ENCODE data around the gene ACSF3.

ACSF3 gene

GRCh38 chr16:89131783-89132182 is 38.1 kb downstream of the ACSF3 start:
- FAIRE-seq = no peak

- FAIRE-seq = no peak
Measured at GRCh38 chr16:89132194-89133005, 38.7 kb downstream of the ACSF3 start.

GRCh38 chr16:89133457-89134127 is 39.9 kb downstream of the ACSF3 start:
- FAIRE-seq = no peak

GRCh38 chr16:89134269-89134668 is 40.6 kb downstream of the ACSF3 start:
- FAIRE-seq = no peak

- no peak for FAIRE-seq
Measured at GRCh38 chr16:89135166-89135565, 41.5 kb downstream of the ACSF3 start.

- FAIRE-seq = no peak
Measured at GRCh38 chr16:89135971-89136765, 42.5 kb downstream of the ACSF3 start.

- FAIRE-seq = no peak
Measured at GRCh38 chr16:89136931-89137330, 43.3 kb downstream of the ACSF3 start.

- no peak for FAIRE-seq
Measured at GRCh38 chr16:89137666-89138512, 44.2 kb downstream of the ACSF3 start.

- no peak for FAIRE-seq
Measured at GRCh38 chr16:89138513-89138795, 44.8 kb downstream of the ACSF3 start.

- FAIRE-seq = no peak
Measured at GRCh38 chr16:89138843-89139520, 45.3 kb downstream of the ACSF3 start.

- FAIRE-seq = no peak
Measured at GRCh38 chr16:89139907-89140361, 46.3 kb downstream of the ACSF3 start.

GRCh38 chr16:89140401-89140800 is 46.7 kb downstream of the ACSF3 start:
- no peak for FAIRE-seq

- FAIRE-seq = no peak
Measured at GRCh38 chr16:89140981-89141883, 47.6 kb downstream of the ACSF3 start.

- FAIRE-seq = no peak
Measured at GRCh38 chr16:89141884-89142267, 48.2 kb downstream of the ACSF3 start.

GRCh38 chr16:89142474-89143195 is 49.0 kb downstream of the ACSF3 start:
- FAIRE-seq = no peak

GRCh38 chr16:89143201-89143741 is 49.6 kb downstream of the ACSF3 start:
- no peak for FAIRE-seq

- no peak for FAIRE-seq
Measured at GRCh38 chr16:89143911-89144675, 50.4 kb downstream of the ACSF3 start.

- FAIRE-seq = no peak
Measured at GRCh38 chr16:89144681-89145080, 51.0 kb downstream of the ACSF3 start.

All from A204.1 (cell line).